OCI-LY3 (cell line): ENCODE results near the gene TXN2.

Experiments
- CTCF ChIP-seq: fragments of 200-600, 300-600 bp; sonication (generic); IDR thresholded peaks from 2 replicates; pipeline ENCODE4 v1.5.1; 2014; ENCODE audit warnings: antibody characterized with exemption, low read length, low read depth
- EZH2phosphoT487 ChIP-seq: fragments of 200-600 bp; shearing (Covaris generic); IDR thresholded peaks from 2 replicates; pipeline ENCODE4 v1.6.1; 2018; ENCODE audit warnings: antibody characterized with exemption, mixed run types, low read depth

- TF ChIP-seq CTCF (no peak), EZH2phosphoT487 (no peak)
Observed at GRCh38 chr22:36442506-36443197, 38.8 kb downstream of the TXN2 start.
